GM21367 (cell line): ENCODE results near the gene TP53I13.

ENCODE experiments used
- ATAC-seq: cut with Tn5 transposase; IDR thresholded peaks from one replicate; pipeline ENCODE4 v1.9.1; 2021; ENCODE audit not compliant: unreplicated experiment

Gene TP53I13

DNA sequence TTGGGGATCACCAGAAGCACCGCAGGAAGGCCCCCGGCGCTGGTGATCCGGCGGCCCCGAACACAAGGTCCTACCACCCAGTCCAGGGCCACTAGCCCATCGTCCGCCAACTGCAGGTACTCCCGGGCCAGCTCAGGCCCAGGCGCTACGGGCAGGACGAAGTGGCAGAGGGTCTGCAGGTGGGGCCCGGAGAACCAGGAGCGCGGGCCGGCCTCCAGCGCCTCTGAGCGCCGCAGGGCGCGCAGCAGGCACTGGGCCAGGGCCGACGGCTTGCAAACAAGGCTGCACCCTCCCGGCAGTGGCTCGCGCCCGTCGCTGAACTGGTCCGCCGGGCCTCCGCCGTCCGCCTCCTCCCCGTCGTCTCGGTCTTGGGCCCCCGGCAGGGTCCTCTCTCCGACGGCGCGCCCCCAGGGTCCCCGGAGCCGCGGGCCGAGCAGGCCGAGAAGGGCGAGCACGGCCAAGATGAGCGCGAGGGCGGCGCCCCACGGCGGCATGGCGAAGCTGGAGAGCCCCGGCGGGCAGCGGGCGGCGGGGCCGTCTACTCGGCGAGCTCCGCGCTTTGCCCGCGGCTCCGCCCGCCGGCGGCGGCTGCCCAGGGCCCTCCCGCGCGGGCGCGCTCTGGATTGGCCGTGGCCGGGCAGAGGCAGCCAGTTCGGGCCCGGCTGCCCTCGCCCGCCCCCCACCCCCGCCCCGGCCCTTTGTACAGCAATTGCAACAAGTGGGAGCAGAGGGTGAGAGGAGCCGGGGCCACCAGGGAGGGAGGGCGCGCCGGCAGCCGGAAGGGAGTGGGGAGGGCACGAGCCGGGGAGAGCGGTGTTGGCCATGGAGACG, 1.8 kb upstream of the TP53I13 start, which contains the start of gene ABHD15:
Gene ABHD15 (minus strand): TSS at position 565 of the 831 bp plus-strand sequence. CDS start 71 bp downstream, at position 494.
- no peak for ATAC-seq

- no peak for ATAC-seq
Measured at GRCh38 chr17:29567304-29567553, 1.3 kb upstream of the TP53I13 start.

DNA sequence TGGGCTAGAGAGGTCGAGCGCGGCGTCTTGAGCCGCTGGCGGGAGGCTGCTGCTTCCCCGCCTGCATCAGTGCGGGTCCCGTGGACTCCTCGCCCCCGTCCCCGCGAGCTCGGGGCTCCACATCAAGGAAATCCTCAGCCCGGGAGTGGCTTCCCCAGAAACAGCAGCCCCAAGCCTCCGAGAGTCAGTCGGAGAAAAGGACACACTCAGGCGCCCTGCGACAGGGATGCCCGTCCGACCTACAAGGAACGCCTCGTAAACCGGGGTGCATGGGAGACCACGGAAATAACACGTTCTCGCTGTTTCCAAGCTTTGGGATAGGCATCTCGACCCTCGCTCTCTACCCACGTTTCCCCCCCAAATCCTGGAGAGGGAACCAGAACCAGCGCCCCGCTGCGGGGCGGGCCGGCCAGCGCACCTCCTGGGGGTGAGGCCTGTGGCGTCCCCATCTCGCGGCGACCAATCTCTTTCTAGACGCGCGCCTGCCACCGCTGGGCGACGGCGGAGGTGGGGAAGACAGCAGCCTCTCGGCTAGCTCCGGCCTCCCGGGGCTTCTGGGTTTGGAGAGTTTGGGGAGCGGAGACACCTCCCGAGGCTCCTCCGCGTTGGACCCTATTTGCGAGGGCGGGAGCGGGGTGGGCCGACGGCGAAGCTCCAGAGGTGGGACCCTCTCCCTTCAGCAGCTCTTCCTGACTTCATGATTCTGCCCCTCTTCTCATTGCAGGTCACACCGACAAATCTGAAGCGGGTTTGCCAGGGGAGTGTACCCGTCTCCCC, 759 bp upstream of the TP53I13 start:
- ATAC-seq, result peak; percentile 30

DNA sequence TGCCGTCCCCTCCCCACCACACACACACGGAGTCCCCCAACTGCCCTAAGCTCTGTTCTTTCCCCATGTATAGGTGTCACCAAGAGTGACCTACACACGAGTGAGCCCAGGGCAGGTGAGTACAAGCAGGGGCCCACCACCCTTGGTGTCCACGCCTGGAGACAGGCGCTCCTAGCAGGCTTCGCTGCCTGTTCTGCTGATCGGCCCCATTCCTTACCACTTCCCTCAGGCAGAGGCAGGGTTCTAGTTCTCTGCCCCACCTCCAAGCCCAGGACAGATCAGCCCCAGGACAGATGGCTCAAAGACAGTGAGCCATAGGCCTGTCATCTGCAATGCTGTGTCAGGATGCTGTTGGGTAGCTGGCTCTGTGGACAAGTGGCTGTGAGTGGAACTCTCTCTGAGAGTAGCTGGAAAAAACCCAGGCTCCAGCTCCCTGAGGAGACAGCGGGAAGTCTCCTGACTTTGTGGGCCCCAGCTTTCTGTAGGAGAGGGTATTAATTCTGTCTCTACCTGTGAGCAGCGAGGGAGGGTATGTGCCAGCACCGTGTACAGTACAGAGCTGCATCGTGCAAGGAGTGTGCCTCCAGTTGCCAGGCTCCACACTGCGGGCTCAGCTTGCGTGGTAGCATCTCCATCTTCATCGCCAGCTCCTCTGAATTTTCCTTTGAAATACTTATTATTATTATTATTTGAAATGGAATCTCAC, 897 bp downstream of the TP53I13 start:
- ATAC-seq, result no peak

DNA sequence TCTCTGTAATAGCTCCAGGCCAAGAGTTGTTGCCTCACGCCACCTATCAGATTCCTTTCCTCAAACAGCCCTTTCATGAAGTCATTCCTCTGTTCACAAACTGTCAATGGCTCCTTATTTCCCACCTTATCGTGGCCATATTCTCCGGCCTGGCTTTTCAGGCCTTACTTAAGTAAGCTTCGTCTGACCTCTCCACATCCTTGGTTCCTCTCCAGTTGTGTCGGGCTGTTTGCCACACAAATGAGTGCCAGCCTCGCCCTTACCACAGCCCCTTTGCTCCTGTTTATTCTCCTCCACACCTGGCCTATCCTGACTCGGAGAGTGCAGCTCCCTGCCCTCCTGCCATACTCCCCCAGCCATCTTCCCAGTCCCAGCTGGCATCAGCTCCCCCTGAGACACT, 2.0 kb downstream of the TP53I13 start:
- ATAC-seq, result no peak

- no peak for ATAC-seq
Measured at GRCh38 chr17:29571486-29571882, 3.0 kb downstream of the TP53I13 start.

DNA sequence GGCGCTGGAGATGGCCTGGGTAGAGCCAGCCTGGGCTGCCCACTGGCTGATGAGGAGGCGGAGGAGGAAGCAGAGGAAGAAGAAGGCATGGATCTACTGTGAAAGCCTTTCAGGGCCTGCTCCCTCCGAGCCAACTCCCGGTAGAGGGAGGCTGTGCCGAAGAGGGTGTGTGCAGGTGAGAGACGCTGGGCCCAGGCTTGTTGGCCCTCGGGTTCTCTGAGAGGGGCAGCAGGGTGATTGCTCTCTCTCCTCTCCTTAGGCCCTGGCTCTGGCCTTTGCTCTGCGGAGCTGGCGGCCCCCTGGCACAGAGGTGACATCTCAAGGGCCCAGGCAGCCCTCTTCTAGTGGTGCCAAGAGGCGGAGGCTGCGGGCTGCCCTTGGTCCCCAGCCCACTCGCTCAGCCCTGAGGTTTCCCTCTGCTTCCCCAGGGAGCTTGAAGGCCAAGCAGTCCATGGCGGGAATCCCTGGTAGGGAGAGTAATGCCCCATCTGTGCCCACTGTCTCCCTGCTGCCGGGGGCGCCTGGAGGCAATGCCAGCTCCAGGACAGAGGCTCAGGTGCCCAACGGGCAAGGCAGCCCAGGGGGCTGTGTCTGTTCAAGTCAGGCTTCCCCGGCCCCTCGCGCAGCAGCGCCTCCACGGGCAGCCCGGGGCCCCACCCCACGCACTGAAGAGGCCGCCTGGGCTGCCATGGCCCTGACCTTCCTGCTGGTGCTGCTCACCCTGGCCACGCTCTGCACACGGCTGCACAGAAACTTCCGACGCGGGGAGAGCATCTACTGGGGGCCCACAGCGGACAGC, 3.6 kb downstream of the TP53I13 start:
- ATAC-seq, result no peak

DNA sequence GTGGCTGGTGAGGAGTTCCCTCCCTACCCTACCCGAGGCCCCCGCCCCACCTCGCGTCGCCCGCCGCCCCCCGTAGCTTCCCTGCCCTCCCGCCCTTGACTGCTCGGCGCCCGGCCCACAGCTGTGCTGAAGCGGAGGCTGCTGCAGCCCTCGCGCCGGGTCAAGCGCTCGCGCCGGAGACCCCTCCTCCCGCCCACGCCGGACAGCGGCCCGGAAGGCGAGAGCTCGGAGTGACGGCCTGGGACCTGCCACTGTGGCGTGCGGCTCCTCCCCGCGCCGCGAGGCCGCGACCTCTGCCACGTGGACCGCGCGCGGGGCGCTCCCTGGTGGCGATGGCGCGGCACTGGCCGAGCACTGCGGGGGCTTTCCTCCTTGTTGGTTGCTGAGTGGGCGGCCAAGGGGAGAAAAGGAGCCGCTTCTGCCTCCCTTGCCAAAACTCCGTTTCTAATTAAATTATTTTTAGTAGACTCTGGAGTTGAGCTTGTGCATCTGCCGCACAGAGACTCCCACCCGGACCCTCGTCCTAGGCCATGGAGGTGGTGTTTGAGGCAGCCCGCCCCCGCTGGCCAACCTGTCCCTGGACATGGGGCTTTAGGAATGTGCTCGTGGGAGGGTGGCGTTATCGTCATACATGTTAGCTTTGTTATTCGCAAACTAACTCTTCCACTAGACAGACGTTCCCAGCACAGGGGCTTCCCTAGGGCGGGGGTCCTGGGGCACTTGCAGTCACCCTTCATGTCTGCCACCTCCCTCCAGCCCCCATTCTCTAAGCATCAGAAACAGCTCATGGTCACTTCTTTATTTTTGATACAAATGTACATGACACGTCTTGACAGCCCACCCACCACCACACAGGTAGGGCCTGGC, 4.4 kb downstream of the TP53I13 start:
- no peak for ATAC-seq

DNA sequence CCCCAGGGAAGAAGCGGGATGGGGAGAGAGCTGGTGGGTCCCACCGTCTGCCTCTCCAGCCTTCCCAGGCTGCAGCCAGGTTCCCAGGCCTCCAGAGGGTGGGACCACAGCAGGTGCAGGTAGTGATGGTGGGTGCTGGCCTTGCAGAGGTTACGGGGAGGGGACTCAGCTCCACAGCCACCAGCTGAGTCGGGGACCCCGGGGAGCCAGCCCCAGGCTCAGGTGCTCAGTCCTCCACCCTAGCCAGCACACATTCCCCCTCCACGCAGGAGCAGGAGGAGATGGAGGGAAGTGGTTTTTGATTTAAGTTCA, 5.0 kb downstream of the TP53I13 start:
- ATAC-seq, result no peak

- ATAC-seq, result no peak
Measured at GRCh38 chr17:29573871-29574731, 5.6 kb downstream of the TP53I13 start.

GRCh38 chr17:29574732-29575510, 6.4 kb downstream of the TP53I13 start:
- ATAC-seq, result no peak

DNA sequence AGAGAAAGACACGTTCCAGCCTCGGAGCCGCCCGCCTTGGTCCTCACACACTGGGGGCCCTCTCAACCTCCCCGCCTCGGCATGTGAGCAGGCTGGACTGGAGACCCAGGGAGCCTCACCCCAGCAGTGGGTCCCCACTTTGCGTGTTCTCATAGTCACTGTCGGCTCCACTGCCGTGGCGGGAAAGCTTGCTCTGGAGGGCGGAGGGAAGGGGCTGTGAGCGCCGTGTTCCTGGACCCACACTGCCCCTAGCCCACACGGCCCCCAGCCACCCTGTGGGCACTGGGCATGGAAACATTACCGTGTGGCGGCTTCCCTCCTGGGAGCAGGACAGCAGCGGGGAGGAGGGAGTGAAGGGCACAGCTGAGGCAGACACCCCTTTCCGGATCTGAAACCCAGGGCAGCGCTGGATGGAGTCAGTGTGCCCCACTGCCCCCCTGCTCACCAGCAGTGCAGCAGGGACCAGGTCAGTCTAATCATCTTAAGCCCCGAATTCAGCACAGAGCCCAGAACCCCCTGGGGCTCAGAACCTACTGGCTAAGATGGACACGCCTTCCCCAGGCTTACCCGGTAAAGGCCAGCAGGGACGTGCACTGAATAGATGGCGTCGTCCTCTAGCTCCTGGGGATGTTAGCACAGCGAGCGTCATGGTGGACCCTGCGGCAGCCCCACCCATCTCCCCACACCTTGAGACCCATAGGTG, 7.2 kb downstream of the TP53I13 start:
- no peak for ATAC-seq

DNA sequence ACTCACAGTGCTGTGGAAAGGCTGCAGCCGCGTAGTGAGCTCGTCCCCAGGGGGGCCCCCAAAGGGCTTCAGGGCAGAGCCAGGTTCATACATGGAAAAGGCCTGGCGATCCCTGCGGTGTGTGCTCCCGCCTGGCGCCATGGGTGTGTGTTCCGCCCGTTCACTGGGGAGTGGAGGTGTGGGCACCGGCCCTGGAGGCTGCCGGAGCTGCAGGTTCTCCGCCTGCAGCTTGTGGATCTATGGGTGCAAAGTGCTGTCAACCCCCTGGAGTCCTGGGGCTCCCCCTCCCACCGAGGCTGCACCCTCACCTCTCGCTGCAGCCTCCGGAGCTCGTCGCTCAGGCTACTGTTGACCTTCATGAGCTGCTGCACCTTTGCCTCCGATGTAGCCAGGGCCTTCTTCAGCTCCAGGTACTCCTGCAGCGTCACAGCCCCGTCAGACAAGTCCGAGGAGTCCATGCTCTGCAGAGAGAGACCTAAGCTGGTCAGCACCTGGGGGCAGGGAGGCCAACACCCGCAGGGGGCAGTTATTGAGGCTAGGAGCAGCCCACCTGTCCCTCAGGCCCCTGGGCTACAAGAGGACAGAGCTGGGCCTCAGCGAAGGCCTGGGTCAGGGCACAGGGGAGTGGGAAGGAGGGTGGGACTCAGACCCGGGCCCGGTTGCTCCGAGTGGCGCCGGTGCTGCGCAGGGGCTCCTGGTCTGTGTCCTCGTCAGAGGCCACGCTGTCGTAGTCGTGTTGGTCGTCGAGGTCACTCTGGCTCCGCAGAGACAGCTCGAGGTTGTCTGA, 7.9 kb downstream of the TP53I13 start:
- no peak for ATAC-seq

DNA sequence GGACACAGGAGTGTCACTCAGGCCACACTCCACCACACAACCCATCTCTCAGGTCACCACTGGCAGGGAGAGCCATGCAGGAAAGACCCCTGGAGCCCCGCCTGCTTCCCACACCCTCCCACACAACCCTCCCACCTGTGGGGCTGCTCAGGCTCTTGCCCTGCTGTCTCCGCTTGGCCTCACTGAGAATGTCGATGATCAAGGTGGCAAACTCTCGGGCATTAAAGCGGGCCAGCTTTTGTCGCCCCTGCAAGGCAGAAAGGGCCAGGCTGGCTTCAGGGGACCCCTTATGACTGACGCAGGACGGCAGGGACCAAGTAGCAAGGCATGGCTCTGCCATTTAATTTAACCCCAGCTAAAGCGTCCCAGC, 8.5 kb downstream of the TP53I13 start:
- ATAC-seq, result no peak

GRCh38 chr17:29577385-29578211, 9.1 kb downstream of the TP53I13 start:
- ATAC-seq, result no peak
